Stomach smooth muscle (tissue), 2 donors: Measurements from ENCODE around the gene ACP6.
"Not testable (repeated sequence)": the region's sequence is repeated elsewhere in the genome, so short reads cannot be mapped to it uniquely, and the experiment has no call there.

Experiments
- H3K27ac ChIP-seq: one replicate; pipeline ENCODE4 v1.7.0; 2013; ENCODE audit warnings: mild to moderate bottlenecking, low read length, inconsistent platforms
- H3K27me3 ChIP-seq, 2 donors: one replicate each; pipeline ENCODE4 v1.7.0; 2013; ENCODE audit warnings: low read length in 2 of 2; ENCODE audit not compliant: insufficient read depth in 2 of 2, control insufficient read depth in 1 of 2
- H3K36me3 ChIP-seq, 2 donors: one replicate each; pipeline ENCODE4 v1.7.0; 2013; ENCODE audit warnings: low read length in 2 of 2; ENCODE audit not compliant: control insufficient read depth in 2 of 2, insufficient read depth in 2 of 2
- H3K4me1 ChIP-seq: one replicate; pipeline ENCODE4 v1.7.0; 2013; ENCODE audit warnings: low read length; ENCODE audit not compliant: control insufficient read depth, insufficient read depth
- H3K4me3 ChIP-seq, 2 donors: one replicate each; pipeline ENCODE4 v1.7.0; 2013; ENCODE audit warnings: low read length in 2 of 2
- H3K9ac ChIP-seq, 2 donors: one replicate each; pipeline ENCODE4 v1.7.0; 2013; ENCODE audit warnings: low read length in 2 of 2, mild to moderate bottlenecking in 1 of 2
- H3K9me3 ChIP-seq, 2 donors: one replicate each; pipeline ENCODE4 v1.7.0; 2013; ENCODE audit warnings: low read length in 2 of 2; ENCODE audit not compliant: control insufficient read depth in 2 of 2
- donor health status: healthy.
- donor health status: Pancreatic carcinoma.

The ACP6 gene

GRCh38 chr1:147680608-147681235, 10.4 kb upstream of the ACP6 start:
- H3K27me3 ChIP-seq, H3K4me1 ChIP-seq: not testable (repeated sequence)
- peaks cover 0 to 12% of the 10 kb centered on the region in 2 donors for H3K9me3 ChIP-seq

GRCh38 chr1:147677681-147678080, 7.4 kb upstream of the ACP6 start:
- not testable (repeated sequence) for H3K4me3 ChIP-seq, H3K36me3 ChIP-seq, H3K9ac ChIP-seq, H3K4me1 ChIP-seq, H3K27me3 ChIP-seq, H3K27ac ChIP-seq
- peaks cover 0 to 12% of the 10 kb centered on the region in 2 donors for H3K9me3 ChIP-seq

More at GRCh38 chr1:147680608-147681235, 10.4 kb upstream of the ACP6 start:
- H3K9ac ChIP-seq, H3K36me3 ChIP-seq, H3K4me3 ChIP-seq, H3K27ac ChIP-seq: not testable (repeated sequence)

GRCh38 chr1:147676311-147677085, 6.2 kb upstream of the ACP6 start:
- H3K4me3 ChIP-seq: no peak overlapping the region
- H3K9me3 ChIP-seq: peaks cover 0 to 3% of the 10 kb centered on the region in 2 donors
- H3K27me3 ChIP-seq: peaks cover 0 to 2% of the 10 kb centered on the region in 2 donors
- H3K4me1 ChIP-seq: no peaks in the 10 kb centered on the region
- no peaks in the 10 kb centered on the region for H3K36me3 ChIP-seq
- H3K9ac ChIP-seq: no peak overlapping the region
- H3K27ac ChIP-seq: no peak overlapping the region

- Histone ChIP-seq H3K9ac (no peak overlapping the region), H3K9me3 (no peaks in the 10 kb centered on the region), H3K4me1 (peaks cover 6% of the 10 kb centered on the region), H3K27ac (no peak overlapping the region), H3K4me3 (no peak overlapping the region), H3K36me3 (no peaks in the 10 kb centered on the region), H3K27me3 (peaks cover 0 to 2% of the 10 kb centered on the region in 2 donors)
Measured at GRCh38 chr1:147673816-147674215, 3.5 kb upstream of the ACP6 start.

- Histone ChIP-seq H3K9me3 (no peaks in the 10 kb centered on the region), H3K36me3 (no peaks in the 10 kb centered on the region), H3K4me1 (peaks cover 6% of the 10 kb centered on the region), H3K9ac (no peak overlapping the region), H3K27ac (no peak overlapping the region), H3K4me3 (no peak overlapping the region), H3K27me3 (peaks cover 0 to 2% of the 10 kb centered on the region in 2 donors)
Measured at GRCh38 chr1:147673406-147673805, 3.1 kb upstream of the ACP6 start.

- Histone ChIP-seq H3K4me1 (peaks cover 6% of the 10 kb centered on the region), H3K27me3 (peaks cover 0 to 2% of the 10 kb centered on the region in 2 donors), H3K36me3 (no peaks in the 10 kb centered on the region), H3K27ac (peak overlapping the region; percentile 64), H3K9me3 (no peaks in the 10 kb centered on the region), H3K4me3 (peak overlapping the region; percentile 93), H3K9ac (peak overlapping the region; percentile 85 to 87)
Measured at GRCh38 chr1:147669469-147670318, 630 bp downstream of the ACP6 start.

- no peaks in the 10 kb centered on the region for H3K36me3 ChIP-seq
- H3K27ac ChIP-seq: no peak overlapping the region
- no peak overlapping the region for H3K9ac ChIP-seq
Measured at GRCh38 chr1:147665521-147665920, 4.8 kb downstream of the ACP6 start.

GRCh38 chr1:147664206-147664605, 6.1 kb downstream of the ACP6 start:
- H3K4me3 ChIP-seq: no peak overlapping the region
- H3K9me3 ChIP-seq: no peaks in the 10 kb centered on the region
- H3K36me3 ChIP-seq: peaks cover 0 to 5% of the 10 kb centered on the region in 2 donors
- H3K27ac ChIP-seq: no peak overlapping the region
- peaks cover under 1% of the 10 kb centered on the region for H3K4me1 ChIP-seq
- H3K9ac ChIP-seq: no peak overlapping the region
- H3K27me3 ChIP-seq: no peaks in the 10 kb centered on the region

More at GRCh38 chr1:147665521-147665920, 4.8 kb downstream of the ACP6 start:
- Histone ChIP-seq H3K4me1 (peaks cover 6% of the 10 kb centered on the region), H3K4me3 (no peak overlapping the region), H3K9me3 (no peaks in the 10 kb centered on the region), H3K27me3 (no peaks in the 10 kb centered on the region)

GRCh38 chr1:147654511-147654910, 15.8 kb downstream of the ACP6 start:
- H3K9me3 ChIP-seq: no peaks in the 10 kb centered on the region
- H3K4me1 ChIP-seq: no peaks in the 10 kb centered on the region
- peaks cover 29 to 49% of the 10 kb centered on the region in 2 donors for H3K36me3 ChIP-seq
- H3K27ac ChIP-seq: no peak overlapping the region
- no peak overlapping the region for H3K9ac ChIP-seq
- H3K27me3 ChIP-seq: no peaks in the 10 kb centered on the region
- H3K4me3 ChIP-seq: no peak overlapping the region

- Histone ChIP-seq H3K27ac (no peak overlapping the region), H3K27me3 (no peaks in the 10 kb centered on the region), H3K4me3 (no peak overlapping the region), H3K9ac (no peak overlapping the region), H3K4me1 (peaks cover 2% of the 10 kb centered on the region), H3K9me3 (no peaks in the 10 kb centered on the region), H3K36me3 (peaks cover 29 to 51% of the 10 kb centered on the region in 2 donors)
Measured at GRCh38 chr1:147652306-147652705, 18.0 kb downstream of the ACP6 start.
